Measurements from ENCODE around the gene SDHAF2.

Gene SDHAF2

DNA sequence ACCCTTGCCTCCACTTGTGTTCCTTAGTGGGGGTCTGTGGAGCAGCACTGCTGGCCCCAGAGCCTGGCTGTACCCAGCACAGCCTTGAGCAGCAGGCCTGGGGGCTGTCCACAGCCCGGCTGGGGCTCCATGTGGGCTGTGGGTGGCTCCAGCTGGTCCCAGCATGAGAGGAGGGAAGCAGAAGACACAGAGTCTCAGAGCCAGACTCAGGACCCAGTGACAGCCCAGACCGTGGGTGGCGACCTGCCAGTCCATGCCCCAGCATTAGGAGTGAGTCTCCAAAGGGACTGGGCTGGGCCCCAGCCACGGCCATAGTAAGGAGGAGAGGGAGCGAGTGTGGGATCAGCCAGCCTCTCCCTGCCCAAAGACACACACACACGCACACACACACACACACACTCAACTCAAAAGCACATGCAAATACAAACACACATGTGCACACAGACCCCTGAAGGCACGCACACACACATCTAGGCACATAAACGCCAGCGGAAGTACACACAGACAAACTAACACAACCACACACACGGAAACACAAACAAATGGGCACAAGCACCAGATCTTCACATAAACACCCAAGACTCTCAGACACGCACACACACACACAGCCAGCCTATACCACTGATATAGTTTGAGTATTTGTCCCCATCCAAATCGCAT, 61.9 kb downstream of the SDHAF2 start:
- POLR2A ChIA-PET = no interaction called here
- CTCF ChIA-PET = interaction anchor here (0.8 to 0.9 kb wide), 2 partner anchors 13 to 241 kb away, joined by 4 read pairs; no protein-coding TSS in a partner anchor
- TF ChIP-seq ZFHX2 (tag by site-specific recombination; conservative IDR thresholded peaks at IDR 0.05) (peak; percentile 42), EGR2 (tag by site-specific recombination; IDR thresholded peaks at IDR 0.05; ENCODE audit: low read depth) (peak; percentile 24; the same call in 1 of the 2 replicates), ZIC2 (tag by site-specific recombination; IDR thresholded peaks at IDR 0.05) (peak; percentile 53)
- TF ChIP-seq, protein P1, sequence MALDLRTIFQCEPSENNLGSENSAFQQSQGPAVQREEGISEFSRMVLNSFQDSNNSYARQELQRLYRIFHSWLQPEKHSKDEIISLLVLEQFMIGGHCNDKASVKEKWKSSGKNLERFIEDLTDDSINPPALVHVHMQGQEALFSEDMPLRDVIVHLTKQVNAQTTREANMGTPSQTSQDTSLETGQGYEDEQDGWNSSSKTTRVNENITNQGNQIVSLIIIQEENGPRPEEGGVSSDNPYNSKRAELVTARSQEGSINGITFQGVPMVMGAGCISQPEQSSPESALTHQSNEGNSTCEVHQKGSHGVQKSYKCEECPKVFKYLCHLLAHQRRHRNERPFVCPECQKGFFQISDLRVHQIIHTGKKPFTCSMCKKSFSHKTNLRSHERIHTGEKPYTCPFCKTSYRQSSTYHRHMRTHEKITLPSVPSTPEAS (tag by site-specific recombination; IDR thresholded peaks at IDR 0.05) = 0 out of 2 replicates have a peak, but pooled peaks have one; percentile 54
- TF ChIP-seq, protein P2, sequence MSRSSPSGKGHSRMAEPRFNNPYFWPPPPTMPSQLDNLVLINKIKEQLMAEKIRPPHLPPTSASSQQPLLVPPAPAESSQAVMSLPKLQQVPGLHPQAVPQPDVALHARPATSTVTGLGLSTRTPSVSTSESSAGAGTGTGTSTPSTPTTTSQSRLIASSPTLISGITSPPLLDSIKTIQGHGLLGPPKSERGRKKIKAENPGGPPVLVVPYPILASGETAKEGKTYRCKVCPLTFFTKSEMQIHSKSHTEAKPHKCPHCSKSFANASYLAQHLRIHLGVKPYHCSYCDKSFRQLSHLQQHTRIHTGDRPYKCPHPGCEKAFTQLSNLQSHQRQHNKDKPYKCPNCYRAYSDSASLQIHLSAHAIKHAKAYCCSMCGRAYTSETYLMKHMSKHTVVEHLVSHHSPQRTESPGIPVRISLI (tag by site-specific recombination; IDR thresholded peaks at IDR 0.05) = no peak
- no peaks in the 10 kb centered on the region for H3K9me3 ChIP-seq (ENCODE audit: control insufficient read depth, insufficient read depth, low read depth, low read length)
- no peaks in the 10 kb centered on the region for H3K4me1 ChIP-seq (ENCODE audit: control insufficient read depth, insufficient read depth, low read length)
- no peak overlapping the region for H3K4me3 ChIP-seq (ENCODE audit: low read depth, low read length)
- H3K27ac ChIP-seq (ENCODE audit: extremely low read depth, low read depth, low read length) = no peak overlapping the region
- no peaks in the 10 kb centered on the region for H3K36me3 ChIP-seq (ENCODE audit: control insufficient read depth in 2 of 2, insufficient read depth in 1 of 2, low read length in 2 of 2)

DNA sequence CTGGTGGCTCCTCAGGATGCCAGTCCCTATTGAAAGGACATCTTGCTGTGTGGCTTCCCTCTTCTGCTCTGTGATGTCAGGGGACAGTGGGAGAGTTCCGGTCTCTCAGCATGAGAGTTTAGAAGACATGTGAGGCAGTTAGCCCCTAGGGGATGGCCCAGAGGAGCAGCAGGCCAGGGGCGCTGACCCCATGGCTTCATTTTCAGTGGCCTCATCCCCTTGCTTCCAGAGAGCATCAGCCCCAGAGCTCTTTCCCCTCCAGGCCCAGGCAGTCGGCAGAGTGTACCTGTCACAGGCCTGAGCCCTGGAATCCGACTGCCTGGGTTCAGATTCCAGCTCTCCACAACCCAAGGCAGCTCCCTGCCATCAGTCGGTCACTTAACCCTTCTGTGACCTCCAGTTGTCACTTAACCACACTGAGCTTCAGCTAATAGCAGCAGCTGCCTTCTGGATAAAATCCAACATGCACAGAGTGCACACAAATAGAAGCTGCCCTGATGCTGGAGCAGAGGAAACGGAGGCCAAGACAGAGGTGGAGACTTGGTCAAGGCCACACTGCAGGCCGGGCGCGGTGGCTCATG, 64.5 kb downstream of the SDHAF2 start:
- H3K4me1 ChIP-seq (ENCODE audit: control insufficient read depth, insufficient read depth, low read length) = no peaks in the 10 kb centered on the region
- H3K4me3 ChIP-seq (ENCODE audit: low read depth, low read length) = no peak overlapping the region
- H3K27ac ChIP-seq (ENCODE audit: extremely low read depth, low read depth, low read length) = no peak overlapping the region
- H3K9me3 ChIP-seq (ENCODE audit: control insufficient read depth, insufficient read depth, low read depth, low read length) = no peaks in the 10 kb centered on the region
- ChIA-PET POLR2A (no interaction called here), CTCF (interaction anchor here (0.6 to 2.1 kb wide), 4 partner anchors 22 to 136 kb away, joined by 3 to 8 read pairs (median 5); no protein-coding TSS in a partner anchor)
- TF ChIP-seq, protein P3, sequence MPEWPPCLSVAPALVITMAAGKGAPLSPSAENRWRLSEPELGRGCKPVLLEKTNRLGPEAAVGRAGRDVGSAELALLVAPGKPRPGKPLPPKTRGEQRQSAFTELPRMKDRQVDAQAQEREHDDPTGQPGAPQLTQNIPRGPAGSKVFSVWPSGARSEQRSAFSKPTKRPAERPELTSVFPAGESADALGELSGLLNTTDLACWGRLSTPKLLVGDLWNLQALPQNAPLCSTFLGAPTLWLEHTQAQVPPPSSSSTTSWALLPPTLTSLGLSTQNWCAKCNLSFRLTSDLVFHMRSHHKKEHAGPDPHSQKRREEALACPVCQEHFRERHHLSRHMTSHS (tag by site-specific recombination; IDR thresholded peaks at IDR 0.05) = no peak
- peak; percentile 14; the same call in 1 of the 2 replicates for TF ChIP-seq ZIC2 (tag by site-specific recombination; IDR thresholded peaks at IDR 0.05)
- H3K36me3 ChIP-seq (ENCODE audit: control insufficient read depth in 2 of 2, insufficient read depth in 1 of 2, low read length in 2 of 2) = no peaks in the 10 kb centered on the region

DNA sequence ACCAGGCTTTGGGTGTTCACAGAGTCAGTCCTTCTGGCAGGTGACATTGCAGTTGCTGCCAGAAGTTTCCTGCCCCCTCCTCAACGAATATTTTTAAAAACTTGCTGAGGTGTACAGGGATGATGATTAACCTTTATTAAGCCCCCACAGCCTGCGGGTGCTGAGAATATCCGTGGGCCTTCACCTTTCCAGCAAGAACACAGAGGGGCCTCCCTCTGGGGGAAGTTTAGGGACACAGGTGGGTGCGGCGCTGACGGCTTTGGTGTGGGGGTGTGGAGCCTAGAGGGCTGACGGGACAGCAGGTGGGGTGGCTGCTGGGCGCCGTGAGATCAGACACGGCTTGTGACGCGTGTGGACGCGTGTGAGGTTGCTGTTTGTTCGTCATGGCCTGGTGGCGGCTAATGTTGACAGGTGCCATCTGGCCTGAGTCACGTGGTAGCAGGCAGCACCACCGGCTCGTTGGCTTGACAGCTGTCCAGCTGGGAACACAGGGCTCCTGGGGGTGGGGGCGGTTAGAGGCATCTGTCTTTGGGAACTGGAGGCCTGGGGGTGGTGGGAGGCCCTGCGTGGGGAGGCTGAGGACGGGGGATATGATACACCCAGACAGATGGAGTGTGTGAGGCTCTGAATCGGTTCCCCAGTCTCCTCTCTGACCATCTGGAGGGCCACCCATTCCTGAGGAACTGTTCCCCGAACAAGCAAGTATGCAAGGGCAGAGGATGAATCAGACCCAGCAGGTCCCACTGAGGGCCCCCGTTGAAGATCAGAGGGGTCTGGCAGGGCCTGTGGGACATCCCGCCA, 66.1 kb downstream of the SDHAF2 start:
- TF ChIP-seq, protein P4, sequence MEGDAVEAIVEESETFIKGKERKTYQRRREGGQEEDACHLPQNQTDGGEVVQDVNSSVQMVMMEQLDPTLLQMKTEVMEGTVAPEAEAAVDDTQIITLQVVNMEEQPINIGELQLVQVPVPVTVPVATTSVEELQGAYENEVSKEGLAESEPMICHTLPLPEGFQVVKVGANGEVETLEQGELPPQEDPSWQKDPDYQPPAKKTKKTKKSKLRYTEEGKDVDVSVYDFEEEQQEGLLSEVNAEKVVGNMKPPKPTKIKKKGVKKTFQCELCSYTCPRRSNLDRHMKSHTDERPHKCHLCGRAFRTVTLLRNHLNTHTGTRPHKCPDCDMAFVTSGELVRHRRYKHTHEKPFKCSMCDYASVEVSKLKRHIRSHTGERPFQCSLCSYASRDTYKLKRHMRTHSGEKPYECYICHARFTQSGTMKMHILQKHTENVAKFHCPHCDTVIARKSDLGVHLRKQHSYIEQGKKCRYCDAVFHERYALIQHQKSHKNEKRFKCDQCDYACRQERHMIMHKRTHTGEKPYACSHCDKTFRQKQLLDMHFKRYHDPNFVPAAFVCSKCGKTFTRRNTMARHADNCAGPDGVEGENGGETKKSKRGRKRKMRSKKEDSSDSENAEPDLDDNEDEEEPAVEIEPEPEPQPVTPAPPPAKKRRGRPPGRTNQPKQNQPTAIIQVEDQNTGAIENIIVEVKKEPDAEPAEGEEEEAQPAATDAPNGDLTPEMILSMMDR (tag by site-specific recombination; IDR thresholded peaks at IDR 0.05) = no peak
- TF ChIP-seq HOXD13 (CRISPR knock-in tag; IDR thresholded peaks at IDR 0.05; ENCODE audit: borderline replicate concordance) = no peak
- no peak for TF ChIP-seq KLF1 (tag by site-specific recombination; IDR thresholded peaks at IDR 0.05)
- TF ChIP-seq ZFHX2 (tag by site-specific recombination; conservative IDR thresholded peaks at IDR 0.05) = peak; percentile 37; the same call in 1 of the 2 replicates
- peak; percentile 49; the same call in 1 of the 2 replicates for TF ChIP-seq EGR2 (tag by site-specific recombination; IDR thresholded peaks at IDR 0.05; ENCODE audit: low read depth)
- Histone ChIP-seq H3K4me1 (ENCODE audit: control insufficient read depth, insufficient read depth, low read length) (no peaks in the 10 kb centered on the region), H3K4me3 (ENCODE audit: low read depth, low read length) (no peak overlapping the region), H3K36me3 (ENCODE audit: control insufficient read depth in 2 of 2, insufficient read depth in 1 of 2, low read length in 2 of 2) (no peaks in the 10 kb centered on the region), H3K27ac (ENCODE audit: extremely low read depth, low read depth, low read length) (no peak overlapping the region), H3K9me3 (ENCODE audit: control insufficient read depth, insufficient read depth, low read depth, low read length) (no peaks in the 10 kb centered on the region)
- ChIA-PET POLR2A (no interaction called here), CTCF (interaction anchor here (0.6 to 1.4 kb wide), 2 partner anchors 25 to 61 kb away, joined by 4 to 6 read pairs; no protein-coding TSS in a partner anchor)

Measured in HEK293 (cell line).